GM12878 (cell line): ENCODE data around the gene NUAK2.

Source experiments
- CEBPB ChIP-seq, 2 experiments: fragments of 150-350 bp in 1 of 2; IDR thresholded peaks; 2 replicates each; pipeline ENCODE4 v1.6.1; 2012 to 2014; ENCODE audit warnings: low read depth in 2 of 2, low read length in 2 of 2, borderline replicate concordance in 1 of 2, inconsistent platforms in 1 of 2
- CTCF ChIP-seq, 3 experiments: IDR thresholded peaks in 2 of 3; conservative IDR thresholded peaks in 1 of 3; 2 replicates each; pipeline ENCODE4 v1.5.1; 2011; ENCODE audit warnings: low read depth in 3 of 3, low read length in 3 of 3, mild to moderate bottlenecking in 3 of 3, control low read depth in 2 of 3, moderate library complexity in 2 of 3, inconsistent platforms in 1 of 3, mixed read lengths in 1 of 3; ENCODE audit not compliant: control insufficient read depth in 2 of 3, insufficient read depth in 1 of 3; ENCODE audit errors: extremely low read depth in 1 of 3
- POLR2A ChIP-seq: IDR thresholded peaks from 2 replicates; pipeline ENCODE4 v1.6.1; 2011; ENCODE audit warnings: low read depth, mild to moderate bottlenecking, low read length
- USF2 ChIP-seq: IDR thresholded peaks from 2 replicates; pipeline ENCODE4 v1.6.1; 2011; ENCODE audit warnings: low read depth, low read length, improper control_type of control experiment, borderline replicate concordance
- YBX1 ChIP-seq: fragments of 450-650 bp; IDR thresholded peaks from 2 replicates; pipeline ENCODE4 v1.6.1; 2016; ENCODE audit warnings: antibody characterized with exemption
- YY1 ChIP-seq: IDR thresholded peaks from 2 replicates; pipeline ENCODE4 v1.6.1; 2011; ENCODE audit warnings: low read depth, mild to moderate bottlenecking, low read length

GRCh38 chr1:205306929-205307566, 14.5 kb downstream of the NUAK2 start:
- TF ChIP-seq CTCF (IDR thresholded peaks at IDR 0.05 in 2 of 3, conservative IDR thresholded peaks at IDR 0.05 in 1 of 3; ENCODE audit: control insufficient read depth in 2 of 3, extremely low read depth in 1 of 3, insufficient read depth in 1 of 3, low read depth in 3 of 3, low read length in 3 of 3) (no peak), CEBPB (IDR thresholded peaks at IDR 0.05; ENCODE audit: borderline replicate concordance in 1 of 2, low read depth in 2 of 2, low read length in 2 of 2) (no peak), USF2 (no peak), POLR2A (no peak), YBX1 (no peak), YY1 (no peak)
